Endothelial cell of umbilical vein (primary cell): ENCODE results near the gene NFKBIE. TPM values are rescaled to one million over a fixed set of nuclear protein-coding genes. Genes with fewer than 3 reads are reported as not detected.
A peak's percentile ranks its signal among the peaks of the same experiment; 100 is the strongest.

Experiments used
- BruUV-seq: library from RNA; stranded (reverse); fragments of 400-500 nt; replicated peaks from 2 replicates; lab custom pipeline; 2021; lab: Mats Ljungman, UMichigan
- CTCF ChIA-PET: fragments of 300-600, 350-600 bp; sonication (Branson Sonifier 250); formaldehyde crosslinking; loops from one replicate; lab custom pipeline; 2021; ENCODE audit warnings: antibody characterized with exemption, inconsistent platforms; lab: Charles Lee
- POLR2A ChIA-PET: fragments of 300-600, 350-600 bp; sonication (Branson Sonifier 250); formaldehyde crosslinking; loops from one replicate; lab custom pipeline; 2021; ENCODE audit warnings: antibody characterized with exemption, inconsistent platforms; lab: Charles Lee
- DNase-seq: peaks from one replicate; pipeline ENCODE4 v3.0.0-alpha.2; 2011; ENCODE audit warnings: low read depth, low spot score
- FAIRE-seq: peaks from 2 replicates; lab custom pipeline; 2011; peaks lifted over from hg19 to GRCh38; lab: Jason Lieb, UNC
- H2AFZ ChIP-seq: 2 replicates; pipeline ENCODE4 v1.6.0; 2012; ENCODE audit warnings: low read depth, low read length, control low read depth, inconsistent platforms
- H3K27ac ChIP-seq: 2 replicates; pipeline ENCODE4 v1.5.1; 2011; ENCODE audit warnings: low read depth, mild to moderate bottlenecking, control low read depth, low read length, moderate library complexity; ENCODE audit not compliant: insufficient read depth
- H3K27me3 ChIP-seq, 2 experiments: 2 replicates each; pipeline versions ENCODE4 v1.6.0 to v1.6.1; 2011; ENCODE audit warnings: low read length in 2 of 2, mixed read lengths in 1 of 2; ENCODE audit not compliant: control insufficient read depth in 2 of 2, insufficient read depth in 2 of 2
- H3K36me3 ChIP-seq, 2 experiments: 2 replicates in 1 of 2; 3 replicates in 1 of 2; pipeline ENCODE4 v1.5.1; 2011; ENCODE audit warnings: low read length in 2 of 2, mild to moderate bottlenecking in 1 of 2, moderate library complexity in 1 of 2; ENCODE audit not compliant: control insufficient read depth in 2 of 2, insufficient read depth in 2 of 2; ENCODE audit errors: extremely low read depth in 1 of 2
- H3K4me1 ChIP-seq: 3 replicates; pipeline ENCODE4 v1.5.1; 2011; ENCODE audit warnings: mild to moderate bottlenecking, low read length; ENCODE audit not compliant: control insufficient read depth, insufficient read depth; ENCODE audit errors: extremely low read depth
- H3K4me2 ChIP-seq: 2 replicates; pipeline ENCODE4 v1.6.1; 2011; ENCODE audit warnings: low read length, control low read depth, mixed read lengths; ENCODE audit not compliant: insufficient read depth
- H3K4me3 ChIP-seq, 3 experiments: fragments of 200-600 bp in 1 of 3; sonication (generic), shearing (Covaris generic) in 1 of 3; replicated peaks in 1 of 3; 2 replicates each; pipeline ENCODE4 v1.5.1; 2011 to 2016; ENCODE audit warnings: control low read depth in 3 of 3, low read length in 3 of 3, mild to moderate bottlenecking in 2 of 3, inconsistent platforms in 1 of 3, low read depth in 1 of 3, moderate library complexity in 1 of 3; ENCODE audit not compliant: insufficient read depth in 1 of 3
- H3K79me2 ChIP-seq: 2 replicates; pipeline ENCODE4 v1.6.0; 2012; ENCODE audit warnings: low read length, inconsistent platforms; ENCODE audit not compliant: control insufficient read depth, insufficient read depth
- H3K9ac ChIP-seq: replicated peaks from 2 replicates; pipeline ENCODE3; 2011; ENCODE audit warnings: low read length, control low read depth; ENCODE audit not compliant: insufficient read depth; ENCODE audit errors: extremely low read depth
- H3K9me1 ChIP-seq: replicated peaks from 3 replicates; pipeline ENCODE4 v1.6.0; 2011; ENCODE audit warnings: mild to moderate bottlenecking, low read length; ENCODE audit not compliant: control insufficient read depth, insufficient read depth; ENCODE audit errors: extremely low read depth
- H3K9me3 ChIP-seq: replicated peaks from 2 replicates; pipeline ENCODE4 v1.5.1; 2012; ENCODE audit warnings: low read length, inconsistent platforms; ENCODE audit not compliant: control insufficient read depth, insufficient read depth
- H4K20me1 ChIP-seq: replicated peaks from 2 replicates; pipeline ENCODE3; 2011; ENCODE audit warnings: mild to moderate bottlenecking, low read length; ENCODE audit not compliant: control insufficient read depth, insufficient read depth; ENCODE audit errors: extremely low read depth
- EZH2 ChIP-seq: IDR thresholded peaks from 2 replicates; pipeline ENCODE4 v1.6.1; 2012; ENCODE audit warnings: borderline replicate concordance, low read depth, mild to moderate bottlenecking, moderate library complexity, low read length, inconsistent platforms; ENCODE audit not compliant: severe bottlenecking
- GATA2 ChIP-seq: IDR thresholded peaks from 2 replicates; pipeline ENCODE4 v1.7.0; 2011; ENCODE audit warnings: low read depth, mild to moderate bottlenecking, moderate library complexity, mixed read lengths, low read length; ENCODE audit not compliant: insufficient read length, insufficient read depth
- MAX ChIP-seq: IDR thresholded peaks from 2 replicates; pipeline ENCODE4 v1.6.1; 2011; ENCODE audit not compliant: insufficient read depth, insufficient read length
- POLR2A ChIP-seq: IDR thresholded peaks from 2 replicates; pipeline ENCODE4 v1.6.1; 2012; ENCODE audit warnings: low read depth, mild to moderate bottlenecking, control low read depth, low read length
- POLR2AphosphoS5 ChIP-seq: IDR thresholded peaks from 2 replicates; pipeline ENCODE4 v1.6.1; 2012; ENCODE audit warnings: low read depth, mild to moderate bottlenecking, control low read depth, low read length, moderate library complexity; ENCODE audit not compliant: insufficient read depth
- dilution Hi-C: fragments of 300-500 bp; cut with MboI; formaldehyde crosslinking; loops from one replicate; pipeline ENCODE4 v1.15.0; 2019; ENCODE audit warnings: low sequenced_read_pairs; ENCODE audit not compliant: extremely low pct_ligation_motif_present
- intact Hi-C: fragments of 100-400 bp; cut with micrococcal nuclease; formaldehyde crosslinking; loops from one replicate; pipeline ENCODE4 v1.10.0; 2022
- polyA plus RNA-seq, 4 experiments: library from polyadenylated mRNA; depleted of rRNA in 3 of 4; stranded (reverse) in 3 of 4; unstranded in 1 of 4; fragments of >200 nt; gene quantifications; 2 replicates each; pipeline versions ENCODE4 v1.2.1 to v1.2.3, GENCODE V29; 2011 to 2012; ENCODE audit warnings: missing spikeins in 1 of 4
- total RNA-seq: library from RNA; stranded (reverse); gene quantifications from 2 replicates; pipeline ENCODE4 v1.2.3, GENCODE V29; 2021
- TF ChIP-seq, protein P1 (sequence below), 2 donors: IDR thresholded peaks; 1 replicate in 1 of 2; 2 replicates in 1 of 2; pipeline ENCODE4 v1.5.1; 2011; ENCODE audit warnings: low read length in 2 of 2, mild to moderate bottlenecking in 2 of 2, moderate library complexity in 2 of 2, control low read depth in 1 of 2, inconsistent platforms in 1 of 2, low read depth in 1 of 2; ENCODE audit not compliant: insufficient read depth in 1 of 2; ENCODE audit errors: extremely low read depth in 1 of 2

NFKBIE gene
- total and polyA plus RNA-seq, 2 donors (not counting 3 experiments of a cell fraction or from before 2014, with no cell fraction given), result 19.0 to 22.6 TPM

DNA sequence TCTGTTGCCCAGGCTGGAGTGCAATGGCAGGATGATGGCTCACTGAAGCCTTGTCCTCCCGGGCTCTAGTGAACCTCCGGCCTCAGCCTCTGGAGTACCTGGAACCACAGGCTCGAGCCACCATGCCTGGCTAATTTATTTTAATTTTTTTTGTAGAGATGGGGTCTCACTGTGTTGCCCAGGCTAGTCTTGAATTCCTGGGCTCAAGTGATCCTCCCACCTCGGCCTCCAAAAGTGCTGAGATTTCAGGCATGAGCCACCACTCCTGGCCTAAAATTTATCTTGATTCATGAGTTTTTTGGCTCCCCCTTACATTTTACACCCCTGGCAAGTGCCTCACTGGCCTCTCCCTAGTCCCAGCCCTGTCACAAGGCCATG lies 44.4 kb downstream of the NFKBIE start:
- dilution Hi-C loops, result no loop called here
- H3K9me3 ChIP-seq, result no peaks in the 10 kb centered on the region
- H3K9me1 ChIP-seq, result no peaks in the 10 kb centered on the region
- no peaks in the 10 kb centered on the region for H3K27me3 ChIP-seq
- DNase-seq, result no peak
- no peak for FAIRE-seq
- ChIA-PET CTCF (interaction anchor here (0.5 to 9.2 kb wide), 11 partner anchors 14 to 124 kb away, joined by 3 to 91 read pairs (median 5); partner anchors contain the start of genes HSP90AB1 and SPATS1), POLR2A (interaction anchor here (0.6 to 5.3 kb wide), 4 partner anchors 26 to 131 kb away, joined by 3 to 34 read pairs (median 8); partner anchors contain the start of gene HSP90AB1)
- H3K4me2 ChIP-seq, result no peak overlapping the region
- H3K9ac ChIP-seq, result no peak overlapping the region
- H3K36me3 ChIP-seq, result no peaks in the 10 kb centered on the region
- peaks cover 49% of the 10 kb centered on the region for H3K79me2 ChIP-seq
- intact Hi-C loops, result loop anchor here (1.0 to 2.0 kb wide), 5 partner anchors 13 to 49 kb away; partner anchors contain the start of gene SLC35B2
- H3K4me3 ChIP-seq, result no peak overlapping the region
- peak overlapping the region; percentile 97 for H3K27ac ChIP-seq
- H2AFZ ChIP-seq, result no peak overlapping the region
- BruUV-seq, result no TSS peak
- TF ChIP-seq, protein P1, sequence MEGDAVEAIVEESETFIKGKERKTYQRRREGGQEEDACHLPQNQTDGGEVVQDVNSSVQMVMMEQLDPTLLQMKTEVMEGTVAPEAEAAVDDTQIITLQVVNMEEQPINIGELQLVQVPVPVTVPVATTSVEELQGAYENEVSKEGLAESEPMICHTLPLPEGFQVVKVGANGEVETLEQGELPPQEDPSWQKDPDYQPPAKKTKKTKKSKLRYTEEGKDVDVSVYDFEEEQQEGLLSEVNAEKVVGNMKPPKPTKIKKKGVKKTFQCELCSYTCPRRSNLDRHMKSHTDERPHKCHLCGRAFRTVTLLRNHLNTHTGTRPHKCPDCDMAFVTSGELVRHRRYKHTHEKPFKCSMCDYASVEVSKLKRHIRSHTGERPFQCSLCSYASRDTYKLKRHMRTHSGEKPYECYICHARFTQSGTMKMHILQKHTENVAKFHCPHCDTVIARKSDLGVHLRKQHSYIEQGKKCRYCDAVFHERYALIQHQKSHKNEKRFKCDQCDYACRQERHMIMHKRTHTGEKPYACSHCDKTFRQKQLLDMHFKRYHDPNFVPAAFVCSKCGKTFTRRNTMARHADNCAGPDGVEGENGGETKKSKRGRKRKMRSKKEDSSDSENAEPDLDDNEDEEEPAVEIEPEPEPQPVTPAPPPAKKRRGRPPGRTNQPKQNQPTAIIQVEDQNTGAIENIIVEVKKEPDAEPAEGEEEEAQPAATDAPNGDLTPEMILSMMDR (IDR thresholded peaks at IDR 0.05; ENCODE audit: extremely low read depth in 1 of 2, insufficient read depth in 1 of 2, low read depth in 1 of 2, low read length in 2 of 2), result no peak
- TF ChIP-seq POLR2AphosphoS5 (no peak), MAX (no peak), EZH2 (no peak), POLR2A (no peak), GATA2 (no peak)
- peaks cover 56% of the 10 kb centered on the region for H3K4me1 ChIP-seq
- no peaks in the 10 kb centered on the region for H4K20me1 ChIP-seq
